ENCODE measurements around the gene PTPN4.
A peak's percentile ranks its signal among the peaks of the same experiment; 100 is the strongest.

PTPN4 gene

GRCh38 chr2:120012771-120013596 lies 253.3 kb downstream of the PTPN4 start, which contains the start of gene EPB41L5:
EPB41L5 (plus strand) TSS chr2:120013077; CDS start chr2:120019085, 6,008 bp downstream.
- no peaks in the 10 kb centered on the region for H3K9me3 ChIP-seq
- TF ChIP-seq CTCF (IDR thresholded peaks at IDR 0.05): no peak
- H3K27me3 ChIP-seq: no peaks in the 10 kb centered on the region
- intact Hi-C loops (cut with DNase I; ENCODE audit: low total_unique reads): loop anchor here (10.0 kb wide), 1 partner anchor 258 kb away; the partner anchor contains the start of gene PTPN4
- H3K4me3 ChIP-seq: peak within 1 kb of the TSS; percentile 89 to 91
- H3K27ac ChIP-seq: peak within 1 kb of the TSS; percentile 90 to 92
- H3K4me1 ChIP-seq: peaks cover 0 to 19% (median 8%) of the 10 kb centered on the region in 4 donors
- peak; percentile 90 to 93 for DNase-seq
- H3K36me3 ChIP-seq: no peaks in the 10 kb centered on the region

- intact Hi-C loops (cut with DNase I; ENCODE audit: low total_unique reads): loop anchor here (10.0 kb wide), 1 partner anchor 259 kb away; the partner anchor contains the start of gene PTPN4
- no peak for TF ChIP-seq CTCF (IDR thresholded peaks at IDR 0.05)
- Histone ChIP-seq H3K9me3 (no peaks in the 10 kb centered on the region), H3K4me3 (peak overlapping the region; percentile 89 to 91), H3K27ac (peak overlapping the region; percentile 90 to 92), H3K36me3 (no peaks in the 10 kb centered on the region), H3K27me3 (no peaks in the 10 kb centered on the region), H3K4me1 (peaks cover 0 to 19% (median 8%) of the 10 kb centered on the region in 4 donors)
- no peak for DNase-seq
Measured at GRCh38 chr2:120013597-120014223, 254.0 kb downstream of the PTPN4 start.

- Histone ChIP-seq H3K27ac (peak overlapping the region in 1 of 2 donors; percentile 92), H3K4me1 (peaks cover 0 to 19% (median 8%) of the 10 kb centered on the region in 4 donors), H3K9me3 (no peaks in the 10 kb centered on the region), H3K27me3 (no peaks in the 10 kb centered on the region), H3K36me3 (no peaks in the 10 kb centered on the region), H3K4me3 (peak overlapping the region; percentile 89 to 91)
- no peak for TF ChIP-seq CTCF (IDR thresholded peaks at IDR 0.05)
- intact Hi-C loops (cut with DNase I; ENCODE audit: low total_unique reads): loop anchor here (10.0 kb wide), 1 partner anchor 260 kb away; the partner anchor contains the start of gene PTPN4
- DNase-seq: no peak
Measured at GRCh38 chr2:120014226-120014980, 254.7 kb downstream of the PTPN4 start.

GRCh38 chr2:120016800-120017199 lies 257.1 kb downstream of the PTPN4 start:
- intact Hi-C loops (cut with DNase I; ENCODE audit: low total_unique reads): loop anchor here (10.0 kb wide), 1 partner anchor 262 kb away; the partner anchor contains the start of gene PTPN4
- Histone ChIP-seq H3K9me3 (no peaks in the 10 kb centered on the region), H3K4me1 (peaks cover 0 to 14% (median 7%) of the 10 kb centered on the region in 4 donors), H3K27me3 (no peaks in the 10 kb centered on the region), H3K36me3 (no peaks in the 10 kb centered on the region), H3K4me3 (no peak overlapping the region), H3K27ac (no peak overlapping the region)
- TF ChIP-seq CTCF (IDR thresholded peaks at IDR 0.05): no peak
- DNase-seq: no peak

- Histone ChIP-seq H3K36me3 (no peaks in the 10 kb centered on the region), H3K27me3 (no peaks in the 10 kb centered on the region), H3K27ac (no peak overlapping the region), H3K4me1 (peaks cover 0 to 10% (median 5%) of the 10 kb centered on the region in 4 donors), H3K9me3 (no peaks in the 10 kb centered on the region), H3K4me3 (no peak overlapping the region)
- no peak for DNase-seq
- TF ChIP-seq CTCF (IDR thresholded peaks at IDR 0.05): no peak
- intact Hi-C loops (cut with DNase I; ENCODE audit: low total_unique reads): loop anchor here (10.0 kb wide), 1 partner anchor 262 kb away; the partner anchor contains the start of gene PTPN4
Measured at GRCh38 chr2:120017201-120017600, 257.5 kb downstream of the PTPN4 start.
